HEK293 (cell line): ENCODE measurements around the gene HSCB.

Experiments used
- AEBP2 ChIP-seq: fragments of 450-650 bp; formaldehyde crosslinking; IDR thresholded peaks from 2 replicates; pipeline ENCODE4 v1.5.1; 2016; ENCODE audit warnings: missing biosample characterization, missing genetic modification characterization, borderline replicate concordance
- BCL11B ChIP-seq: fragments of 450-650 bp; formaldehyde crosslinking; IDR thresholded peaks from 2 replicates; pipeline ENCODE4 v1.5.1; 2016; ENCODE audit warnings: low read depth, missing biosample characterization, missing genetic modification characterization
- GLIS2 ChIP-seq: fragments of 450-650 bp; formaldehyde crosslinking; IDR thresholded peaks from 2 replicates; pipeline ENCODE4 v1.5.1; 2016; ENCODE audit warnings: missing biosample characterization, missing genetic modification characterization
- HOXD13 ChIP-seq: sonication (generic); formaldehyde crosslinking; IDR thresholded peaks from 2 replicates; pipeline ENCODE4 v1.8.0; 2022; ENCODE audit warnings: missing genetic modification reagents, borderline replicate concordance
- INSM2 ChIP-seq: fragments of 450-650 bp; formaldehyde crosslinking; IDR thresholded peaks from 2 replicates; pipeline ENCODE4 v1.5.1; 2016; ENCODE audit warnings: missing biosample characterization, missing genetic modification characterization
- KLF7 ChIP-seq: fragments of 450-650 bp; formaldehyde crosslinking; IDR thresholded peaks from 2 replicates; pipeline ENCODE4 v1.5.1; 2016; ENCODE audit warnings: missing biosample characterization, missing genetic modification characterization, borderline replicate concordance
- TCF7L2 ChIP-seq: IDR thresholded peaks from 2 replicates; pipeline ENCODE4 v1.6.1; 2011; ENCODE audit warnings: low read depth, mild to moderate bottlenecking, inconsistent platforms, low read length, moderate library complexity, borderline replicate concordance
- WT1 ChIP-seq: fragments of 450-650 bp; formaldehyde crosslinking; IDR thresholded peaks from 2 replicates; pipeline ENCODE4 v1.5.1; 2016; ENCODE audit warnings: missing biosample characterization, missing genetic modification characterization
- ZBTB11 ChIP-seq: fragments of 450-650 bp; formaldehyde crosslinking; conservative IDR thresholded peaks from 2 replicates; pipeline ENCODE4 v1.5.1; 2016; ENCODE audit warnings: low read depth, missing biosample characterization, missing genetic modification characterization
- ZBTB8A ChIP-seq: fragments of 450-650 bp; formaldehyde crosslinking; IDR thresholded peaks from 2 replicates; pipeline ENCODE4 v1.5.1; 2016; ENCODE audit warnings: missing biosample characterization, missing genetic modification characterization
- ZFP3 ChIP-seq: fragments of 450-650 bp; formaldehyde crosslinking; IDR thresholded peaks from 2 replicates; pipeline ENCODE4 v1.5.1; 2016; ENCODE audit warnings: low read depth, missing biosample characterization, missing genetic modification characterization
- ZFP41 ChIP-seq: fragments of 450-650 bp; formaldehyde crosslinking; IDR thresholded peaks from 2 replicates; pipeline ENCODE4 v1.5.1; 2016; ENCODE audit warnings: missing biosample characterization, missing genetic modification characterization, borderline replicate concordance
- ZNF133 ChIP-seq: fragments of 450-650 bp; formaldehyde crosslinking; IDR thresholded peaks from 2 replicates; pipeline ENCODE4 v1.5.1; 2016; ENCODE audit warnings: missing biosample characterization, missing genetic modification characterization
- ZNF202 ChIP-seq: fragments of 450-650 bp; formaldehyde crosslinking; IDR thresholded peaks from 2 replicates; pipeline ENCODE4 v1.5.1; 2016; ENCODE audit warnings: missing biosample characterization, missing genetic modification characterization, borderline replicate concordance
- ZNF214 ChIP-seq: fragments of 450-650 bp; formaldehyde crosslinking; IDR thresholded peaks from 2 replicates; pipeline ENCODE4 v1.5.1; 2017; ENCODE audit warnings: missing biosample characterization, mild to moderate bottlenecking, missing genetic modification characterization, borderline replicate concordance
- ZNF416 ChIP-seq: fragments of 450-650 bp; formaldehyde crosslinking; IDR thresholded peaks from 2 replicates; pipeline ENCODE4 v1.5.1; 2016; ENCODE audit warnings: missing biosample characterization, missing genetic modification characterization
- ZNF488 ChIP-seq: fragments of 450-650 bp; formaldehyde crosslinking; IDR thresholded peaks from 2 replicates; pipeline ENCODE4 v1.5.1; 2016; ENCODE audit warnings: missing biosample characterization, missing genetic modification characterization
- ZNF555 ChIP-seq: fragments of 450-650 bp; formaldehyde crosslinking; conservative IDR thresholded peaks from 2 replicates; pipeline ENCODE4 v1.5.1; 2017; ENCODE audit warnings: missing biosample characterization, mild to moderate bottlenecking, missing genetic modification characterization, inconsistent platforms
- ZNF658 ChIP-seq: fragments of 450-650 bp; formaldehyde crosslinking; IDR thresholded peaks from 2 replicates; pipeline ENCODE4; 2016; ENCODE audit warnings: missing biosample characterization, missing genetic modification characterization
- ZNF660 ChIP-seq: fragments of 450-650 bp; IDR thresholded peaks from 2 replicates; pipeline ENCODE4 v1.5.1; 2018; ENCODE audit warnings: missing biosample characterization, mild to moderate bottlenecking, missing genetic modification characterization
- ZNF670 ChIP-seq: fragments of 450-650 bp; formaldehyde crosslinking; IDR thresholded peaks from 2 replicates; pipeline ENCODE4 v1.5.1; 2016; ENCODE audit warnings: missing biosample characterization, missing genetic modification characterization, low read depth
- ZNF747 ChIP-seq: fragments of 450-650 bp; formaldehyde crosslinking; IDR thresholded peaks from 2 replicates; pipeline ENCODE4 v1.5.1; 2016; ENCODE audit warnings: missing biosample characterization, missing genetic modification characterization
- TF ChIP-seq, protein P1 (sequence below): fragments of 450-650 bp; formaldehyde crosslinking; IDR thresholded peaks from 2 replicates; pipeline ENCODE4; 2016; ENCODE audit warnings: missing biosample characterization, missing genetic modification characterization
- TF ChIP-seq, protein P2 (sequence below): fragments of 450-650 bp; formaldehyde crosslinking; IDR thresholded peaks from 2 replicates; pipeline ENCODE4 v1.5.1; 2016; ENCODE audit warnings: missing biosample characterization, missing genetic modification characterization
- TF ChIP-seq, protein P3 (sequence below): fragments of 450-650 bp; formaldehyde crosslinking; IDR thresholded peaks from 2 replicates; pipeline ENCODE4 v1.5.1; 2016; ENCODE audit warnings: missing biosample characterization, missing genetic modification characterization, low read depth
- TF ChIP-seq, protein P4 (sequence below): fragments of 450-650 bp; formaldehyde crosslinking; IDR thresholded peaks from 2 replicates; pipeline ENCODE4 v1.5.1; 2016; ENCODE audit warnings: missing biosample characterization, missing genetic modification characterization

The HSCB gene

GRCh38 chr22:28801845-28802594 lies 60.2 kb downstream of the HSCB start (continued):
- TF ChIP-seq ZNF202: no peak
- TF ChIP-seq ZFP3: no peak
- TF ChIP-seq KLF7: no peak
- TF ChIP-seq ZBTB8A (tag by site-specific recombination): 0 out of 2 replicates have a peak, but pooled peaks have one; percentile 39
- no peak; the same call in 1 of the 2 replicates for TF ChIP-seq ZNF660
- no peak for TF ChIP-seq AEBP2
- no peak for TF ChIP-seq ZNF670
- TF ChIP-seq WT1 (tag by site-specific recombination): no peak
- no peak for TF ChIP-seq ZNF416 (tag by site-specific recombination)
- TF ChIP-seq, protein P1, sequence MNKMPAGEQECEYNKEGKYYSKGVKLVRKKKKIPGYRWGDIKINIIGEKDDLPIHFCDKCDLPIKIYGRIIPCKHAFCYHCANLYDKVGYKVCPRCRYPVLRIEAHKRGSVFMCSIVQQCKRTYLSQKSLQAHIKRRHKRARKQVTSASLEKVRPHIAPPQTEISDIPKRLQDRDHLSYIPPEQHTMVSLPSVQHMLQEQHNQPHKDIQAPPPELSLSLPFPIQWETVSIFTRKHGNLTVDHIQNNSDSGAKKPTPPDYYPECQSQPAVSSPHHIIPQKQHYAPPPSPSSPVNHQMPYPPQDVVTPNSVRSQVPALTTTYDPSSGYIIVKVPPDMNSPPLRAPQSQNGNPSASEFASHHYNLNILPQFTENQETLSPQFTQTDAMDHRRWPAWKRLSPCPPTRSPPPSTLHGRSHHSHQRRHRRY (tag by site-specific recombination): no peak
- TF ChIP-seq ZBTB11 (tag by site-specific recombination): no peak; the same call in 1 of the 2 replicates
- TF ChIP-seq, protein P2, sequence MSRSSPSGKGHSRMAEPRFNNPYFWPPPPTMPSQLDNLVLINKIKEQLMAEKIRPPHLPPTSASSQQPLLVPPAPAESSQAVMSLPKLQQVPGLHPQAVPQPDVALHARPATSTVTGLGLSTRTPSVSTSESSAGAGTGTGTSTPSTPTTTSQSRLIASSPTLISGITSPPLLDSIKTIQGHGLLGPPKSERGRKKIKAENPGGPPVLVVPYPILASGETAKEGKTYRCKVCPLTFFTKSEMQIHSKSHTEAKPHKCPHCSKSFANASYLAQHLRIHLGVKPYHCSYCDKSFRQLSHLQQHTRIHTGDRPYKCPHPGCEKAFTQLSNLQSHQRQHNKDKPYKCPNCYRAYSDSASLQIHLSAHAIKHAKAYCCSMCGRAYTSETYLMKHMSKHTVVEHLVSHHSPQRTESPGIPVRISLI (tag by site-specific recombination): peak; percentile 36; the same call in 1 of the 2 replicates
- no peak for TF ChIP-seq HOXD13 (CRISPR knock-in tag)
- no peak for TF ChIP-seq TCF7L2
- no peak for TF ChIP-seq ZFP41 (tag by site-specific recombination)
- TF ChIP-seq ZNF658 (tag by site-specific recombination): no peak
- TF ChIP-seq, protein P3, sequence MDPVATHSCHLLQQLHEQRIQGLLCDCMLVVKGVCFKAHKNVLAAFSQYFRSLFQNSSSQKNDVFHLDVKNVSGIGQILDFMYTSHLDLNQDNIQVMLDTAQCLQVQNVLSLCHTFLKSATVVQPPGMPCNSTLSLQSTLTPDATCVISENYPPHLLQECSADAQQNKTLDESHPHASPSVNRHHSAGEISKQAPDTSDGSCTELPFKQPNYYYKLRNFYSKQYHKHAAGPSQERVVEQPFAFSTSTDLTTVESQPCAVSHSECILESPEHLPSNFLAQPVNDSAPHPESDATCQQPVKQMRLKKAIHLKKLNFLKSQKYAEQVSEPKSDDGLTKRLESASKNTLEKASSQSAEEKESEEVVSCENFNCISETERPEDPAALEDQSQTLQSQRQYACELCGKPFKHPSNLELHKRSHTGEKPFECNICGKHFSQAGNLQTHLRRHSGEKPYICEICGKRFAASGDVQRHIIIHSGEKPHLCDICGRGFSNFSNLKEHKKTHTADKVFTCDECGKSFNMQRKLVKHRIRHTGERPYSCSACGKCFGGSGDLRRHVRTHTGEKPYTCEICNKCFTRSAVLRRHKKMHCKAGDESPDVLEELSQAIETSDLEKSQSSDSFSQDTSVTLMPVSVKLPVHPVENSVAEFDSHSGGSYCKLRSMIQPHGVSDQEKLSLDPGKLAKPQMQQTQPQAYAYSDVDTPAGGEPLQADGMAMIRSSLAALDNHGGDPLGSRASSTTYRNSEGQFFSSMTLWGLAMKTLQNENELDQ (tag by site-specific recombination): no peak
- TF ChIP-seq BCL11B (tag by site-specific recombination): no peak
- TF ChIP-seq ZNF214 (tag by site-specific recombination): no peak
- TF ChIP-seq ZNF747 (tag by site-specific recombination): no peak
- TF ChIP-seq INSM2 (tag by site-specific recombination): no peak
- TF ChIP-seq ZNF555: no peak
- TF ChIP-seq GLIS2 (tag by site-specific recombination): no peak
- TF ChIP-seq ZNF488: no peak
- TF ChIP-seq ZNF133 (tag by site-specific recombination): no peak
- TF ChIP-seq, protein P4, sequence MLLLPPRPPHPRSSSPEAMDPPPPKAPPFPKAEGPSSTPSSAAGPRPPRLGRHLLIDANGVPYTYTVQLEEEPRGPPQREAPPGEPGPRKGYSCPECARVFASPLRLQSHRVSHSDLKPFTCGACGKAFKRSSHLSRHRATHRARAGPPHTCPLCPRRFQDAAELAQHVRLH (tag by site-specific recombination): no peak
